Endothelial cell (in vitro differentiated cells): ENCODE measurements around the gene SP140. TPM values are rescaled to one million over a fixed set of nuclear protein-coding genes. Genes with fewer than 3 reads are reported as not detected.

Experiments used
- DNase-seq: peaks from one replicate; pipeline ENCODE4 v3.0.0; 2021; ENCODE audit warnings: low spot score
- H3K27ac Mint-ChIP-seq: one replicate; pipeline ENCODE4 v1.8.0; 2021; ENCODE audit warnings: mixed read lengths, inconsistent platforms; ENCODE audit not compliant: unreplicated experiment
- H3K27me3 Mint-ChIP-seq: one replicate; pipeline ENCODE4 v1.8.0; 2021; ENCODE audit warnings: mild to moderate bottlenecking, moderate library complexity, mixed read lengths, inconsistent platforms; ENCODE audit not compliant: unreplicated experiment
- H3K36me3 Mint-ChIP-seq: one replicate; pipeline ENCODE4 v1.8.0; 2021; ENCODE audit warnings: mild to moderate bottlenecking, low read depth, mixed read lengths, inconsistent platforms; ENCODE audit not compliant: unreplicated experiment
- H3K4me1 Mint-ChIP-seq: one replicate; pipeline ENCODE4 v1.8.0; 2021; ENCODE audit warnings: mild to moderate bottlenecking, mixed read lengths, inconsistent platforms; ENCODE audit not compliant: unreplicated experiment
- H3K4me3 Mint-ChIP-seq: one replicate; pipeline ENCODE4 v1.8.0; 2021; ENCODE audit warnings: mild to moderate bottlenecking, mixed read lengths, inconsistent platforms; ENCODE audit not compliant: unreplicated experiment
- H3K9me3 Mint-ChIP-seq: one replicate; pipeline ENCODE4 v1.8.0; 2021; ENCODE audit warnings: mixed read lengths, inconsistent platforms; ENCODE audit not compliant: unreplicated experiment
- CTCF ChIP-seq: fragments of 200-600 bp; sonication (generic); IDR thresholded peaks from one replicate; pipeline ENCODE4 v1.5.0; 2021; ENCODE audit warnings: antibody characterized with exemption; ENCODE audit not compliant: unreplicated experiment
- total RNA-seq: library from RNA; stranded (reverse); fragmentation: NEBNext Ultra II Directional; extraction: Animal tissue kit (Norgen Biotek cat#: 25700); gene quantifications from one replicate; pipeline ENCODE4 v1.2.1, GENCODE V29; 2021; ENCODE audit not compliant: unreplicated experiment

The SP140 gene
- total RNA-seq, 1 donor from 2014 or later = not detected

GRCh38 chr2:230184727-230185578 is 40.6 kb upstream of the SP140 start:
- Mint-ChIP-seq H3K27ac (no peak overlapping the region), H3K4me3 (no peak overlapping the region), H3K9me3 (peaks cover 4% of the 10 kb centered on the region), H3K36me3 (no peaks in the 10 kb centered on the region), H3K4me1 (no peaks in the 10 kb centered on the region), H3K27me3 (no peaks in the 10 kb centered on the region)
- no peak for DNase-seq
- no peak for TF ChIP-seq CTCF

- Mint-ChIP-seq H3K4me1 (no peaks in the 10 kb centered on the region), H3K4me3 (no peak overlapping the region), H3K36me3 (peaks cover 3% of the 10 kb centered on the region), H3K27ac (no peak overlapping the region), H3K9me3 (no peaks in the 10 kb centered on the region), H3K27me3 (no peaks in the 10 kb centered on the region)
- DNase-seq = no peak
- no peak for TF ChIP-seq CTCF
Measured at GRCh38 chr2:230202430-230203109, 23.0 kb upstream of the SP140 start.

GRCh38 chr2:230203110-230203676 is 22.3 kb upstream of the SP140 start:
- Mint-ChIP-seq H3K4me1 (no peaks in the 10 kb centered on the region), H3K36me3 (peaks cover 3% of the 10 kb centered on the region)

GRCh38 chr2:230205034-230205433 is 20.5 kb upstream of the SP140 start:
- no peaks in the 10 kb centered on the region for H3K9me3 Mint-ChIP-seq
- no peak overlapping the region for H3K27ac Mint-ChIP-seq
- no peak for DNase-seq
- H3K27me3 Mint-ChIP-seq = no peaks in the 10 kb centered on the region
- no peaks in the 10 kb centered on the region for H3K4me1 Mint-ChIP-seq
- H3K4me3 Mint-ChIP-seq = no peak overlapping the region
- no peak for TF ChIP-seq CTCF
- peaks cover 3% of the 10 kb centered on the region for H3K36me3 Mint-ChIP-seq

More at GRCh38 chr2:230203110-230203676, 22.3 kb upstream of the SP140 start:
- no peak overlapping the region for H3K4me3 Mint-ChIP-seq
- no peak for DNase-seq
- no peaks in the 10 kb centered on the region for H3K9me3 Mint-ChIP-seq
- no peak for TF ChIP-seq CTCF
- no peaks in the 10 kb centered on the region for H3K27me3 Mint-ChIP-seq
- no peak overlapping the region for H3K27ac Mint-ChIP-seq
